GM12878 (cell line): ENCODE data around the gene TBC1D24. TPM values are rescaled to one million over a fixed set of nuclear protein-coding genes. Genes with fewer than 3 reads are reported as not detected.

Experiments used
- ATAC-seq: fragments of 200-7000 bp; cut with Tn5 transposase; 3 replicates; pipeline ENCODE4 v1.9.1; 2020; ENCODE audit warnings: mild to moderate bottlenecking, moderate library complexity
- BruUV-seq: library from RNA; stranded (reverse); fragments of 400-500 nt; replicated peaks from 2 replicates; lab custom pipeline; 2021; lab: Mats Ljungman, UMichigan
- CTCF ChIA-PET: fragments of 300-600 bp; sonication (Branson Sonifier 250); formaldehyde crosslinking; extraction: SDS; loops from one replicate; lab custom pipeline; 2021; ENCODE audit warnings: inconsistent platforms; lab: Yijun Ruan, JAX
- POLR2A ChIA-PET: fragments of 350-600 bp; formaldehyde crosslinking; extraction: SDS; loops from one replicate; lab custom pipeline; 2021; ENCODE audit warnings: inconsistent platforms; lab: Charles Lee
- RAD21 ChIA-PET: fragments of 300-600 bp; sonication (Branson Sonifier 250); formaldehyde crosslinking; loops from one replicate; lab custom pipeline; 2023; ENCODE audit warnings: antibody characterized with exemption; ENCODE audit not compliant: unreplicated experiment; lab: Charles Lee
- SMC1A ChIA-PET: fragments of 300-600 bp; sonication (Branson Sonifier 250); formaldehyde crosslinking; loops from one replicate; lab custom pipeline; 2023; ENCODE audit not compliant: unreplicated experiment, uncharacterized antibody; lab: Charles Lee
- DNase-seq: peaks from one replicate; pipeline ENCODE4 v3.0.0-alpha.2; 2011; ENCODE audit warnings: low read depth, low spot score
- FAIRE-seq: peaks from 3 replicates; lab custom pipeline; 2011; peaks lifted over from hg19 to GRCh38; lab: Jason Lieb, UNC
- H2AFZ ChIP-seq: 2 replicates; pipeline ENCODE4 v1.6.0; 2011; ENCODE audit warnings: low read depth, low read length, control low read depth; ENCODE audit not compliant: control insufficient read depth
- H3K27ac ChIP-seq: 2 replicates; pipeline ENCODE4 v1.5.1; 2011; ENCODE audit warnings: control low read depth; ENCODE audit not compliant: control insufficient read depth, insufficient read depth
- H3K27me3 ChIP-seq, 2 experiments: replicated peaks in 1 of 2; 2 replicates each; pipeline versions ENCODE4 v1.6.0 to v1.6.1; 2011; ENCODE audit warnings: low read length in 1 of 2; ENCODE audit not compliant: control insufficient read depth in 2 of 2, insufficient read depth in 2 of 2
- H3K36me3 ChIP-seq, 2 experiments: 2 replicates each; pipeline ENCODE4 v1.5.1; 2011; ENCODE audit warnings: low read length in 1 of 2; ENCODE audit not compliant: control insufficient read depth in 2 of 2, insufficient read depth in 2 of 2
- H3K4me1 ChIP-seq: 2 replicates; pipeline ENCODE4 v1.6.1; 2011; ENCODE audit warnings: mild to moderate bottlenecking, low read length, moderate library complexity, mixed read lengths; ENCODE audit not compliant: control insufficient read depth, insufficient read depth
- H3K4me2 ChIP-seq: 2 replicates; pipeline ENCODE4 v1.6.0; 2011; ENCODE audit warnings: control low read depth; ENCODE audit not compliant: control insufficient read depth, insufficient read depth
- H3K4me3 ChIP-seq: fragments of 200-600 bp; sonication (generic); 2 replicates; pipeline ENCODE4 v1.5.1; 2016
- H3K79me2 ChIP-seq: 2 replicates; pipeline ENCODE4 v1.6.0; 2011; ENCODE audit warnings: low read length; ENCODE audit not compliant: control insufficient read depth, insufficient read depth
- H3K9ac ChIP-seq: 2 replicates; pipeline ENCODE4 v1.8.0; 2011; ENCODE audit warnings: low read length, control low read depth, mixed read lengths; ENCODE audit not compliant: control insufficient read depth, insufficient read depth
- H3K9me3 ChIP-seq: replicated peaks from 3 replicates; pipeline ENCODE4 v1.5.1; 2011; ENCODE audit warnings: mild to moderate bottlenecking, low read length; ENCODE audit not compliant: control insufficient read depth, insufficient read depth
- H4K20me1 ChIP-seq: 2 replicates; pipeline ENCODE4 v1.6.0; 2011; ENCODE audit not compliant: control insufficient read depth, insufficient read depth
- FOXM1 ChIP-seq: IDR thresholded peaks from 2 replicates; pipeline ENCODE4 v1.6.1; 2012; ENCODE audit warnings: low read depth, mild to moderate bottlenecking, inconsistent platforms, low read length, moderate library complexity
- HDGF ChIP-seq: fragments of 450-650 bp; IDR thresholded peaks from 2 replicates; pipeline ENCODE4 v1.6.1; 2016; ENCODE audit warnings: antibody characterized with exemption
- HSF1 ChIP-seq: fragments of 150-350 bp; IDR thresholded peaks from 2 replicates; pipeline ENCODE4 v1.6.1; 2014; ENCODE audit warnings: mild to moderate bottlenecking, low read depth, low read length
- KAT2A ChIP-seq: conservative IDR thresholded peaks from 2 replicates; pipeline ENCODE4 v1.6.1; 2011; ENCODE audit warnings: low read depth, low read length; ENCODE audit not compliant: control insufficient read depth
- MEF2B ChIP-seq: fragments of 450-650 bp; IDR thresholded peaks from 2 replicates; pipeline ENCODE4 v1.6.1; 2018; ENCODE audit warnings: mild to moderate bottlenecking, moderate library complexity; ENCODE audit not compliant: partially characterized antibody, poor library complexity, severe bottlenecking
- MYB ChIP-seq: fragments of 150-350 bp; IDR thresholded peaks from 2 replicates; pipeline ENCODE4 v1.6.1; 2014; ENCODE audit warnings: mild to moderate bottlenecking, low read depth, low read length, borderline replicate concordance
- NFYB ChIP-seq: IDR thresholded peaks from 2 replicates; pipeline ENCODE4 v1.6.1; 2011; ENCODE audit warnings: low read depth, mild to moderate bottlenecking, low read length, improper control_type of control experiment, moderate library complexity; ENCODE audit not compliant: insufficient read depth
- NR2C2 ChIP-seq: IDR thresholded peaks from 2 replicates; pipeline ENCODE4 v1.6.1; 2011; ENCODE audit warnings: borderline replicate concordance, low read depth; ENCODE audit not compliant: control insufficient read depth, insufficient read length
- PAX5 ChIP-seq: IDR thresholded peaks from 2 replicates; pipeline ENCODE4 v1.6.1; 2011; ENCODE audit warnings: low read depth, low read length, borderline replicate concordance
- SIN3A ChIP-seq: IDR thresholded peaks from 2 replicates; pipeline ENCODE4 v1.6.1; 2012; ENCODE audit warnings: low read depth, low read length, improper control_type of control experiment
- ZBED1 ChIP-seq: IDR thresholded peaks from 2 replicates; pipeline ENCODE4 v1.6.1; 2016; ENCODE audit warnings: borderline replicate concordance
- ZSCAN29 ChIP-seq: fragments of 450-650 bp; IDR thresholded peaks from 2 replicates; pipeline ENCODE4 v1.6.1; 2017; ENCODE audit warnings: mild to moderate bottlenecking, moderate library complexity
- WGBS: methylation state at CpG from one replicate; pipeline ENCODE4 v1.1.6; 2016; ENCODE audit warnings: low lambda C conversion rate; ENCODE audit not compliant: insufficient replicate concordance, insufficient coverage; ENCODE audit errors: missing lambda C conversion rate; 5-methylcytosine and 5-hydroxymethylcytosine counted together
- in situ Hi-C: fragments of 300-500 bp; cut with MboI; formaldehyde crosslinking; loops from 9 replicates; pipeline ENCODE4 v1.14.3; 2018; ENCODE audit warnings: mixed read lengths
- intact Hi-C: fragments of 100-400 bp; cut with micrococcal nuclease; formaldehyde crosslinking; loops from one replicate; pipeline ENCODE4 v1.14.2; 2022; ENCODE audit not compliant: unreplicated experiment
- polyA plus RNA-seq, 11 experiments: library from polyadenylated mRNA; depleted of rRNA in 4 of 11; unstranded in 6 of 11; stranded (reverse) in 5 of 11; fragments of >200 nt; fragmentation: Nextera tagmentation in 4 of 11; fragmentation: Illumina TruSeq in 1 of 11; extraction: Ambion mirVana in 4 of 11; extraction: Trizol in 1 of 11; gene quantifications; 1 replicate in 1 of 11; 2 replicates in 10 of 11; pipeline versions ENCODE4 v1.2.1 to v1.2.3, GENCODE V29; 2011 to 2016; ENCODE audit warnings: inconsistent platforms in 2 of 11, missing spikeins in 2 of 11, low read depth in 1 of 11
- total RNA-seq, 4 experiments: library from RNA; depleted of rRNA in 3 of 4; stranded (reverse); fragments of >200 nt in 3 of 4; fragmentation: Illumina TruSeq in 1 of 4; extraction: Trizol in 1 of 4; gene quantifications; 2 replicates each; pipeline versions ENCODE4 v1.2.1 to v1.2.3, GENCODE V29; 2013 to 2021
- TF ChIP-seq, protein P1 (sequence below): fragments of 450-650 bp; IDR thresholded peaks from 2 replicates; pipeline ENCODE4 v1.6.1; 2018; ENCODE audit warnings: borderline replicate concordance, mild to moderate bottlenecking; ENCODE audit not compliant: partially characterized antibody
- TF ChIP-seq, protein P2 (sequence below): IDR thresholded peaks from 2 replicates; pipeline ENCODE4 v1.6.1; 2012; ENCODE audit warnings: improper control_type of control experiment, low read depth, low read length; ENCODE audit not compliant: insufficient replicate concordance

TBC1D24 gene
- total and polyA plus RNA-seq, 10 of the 15 experiments (the other 5 are each of a cell fraction or from before 2014, with no cell fraction given): 1.1 to 9.6 (median 4.5) TPM

DNA sequence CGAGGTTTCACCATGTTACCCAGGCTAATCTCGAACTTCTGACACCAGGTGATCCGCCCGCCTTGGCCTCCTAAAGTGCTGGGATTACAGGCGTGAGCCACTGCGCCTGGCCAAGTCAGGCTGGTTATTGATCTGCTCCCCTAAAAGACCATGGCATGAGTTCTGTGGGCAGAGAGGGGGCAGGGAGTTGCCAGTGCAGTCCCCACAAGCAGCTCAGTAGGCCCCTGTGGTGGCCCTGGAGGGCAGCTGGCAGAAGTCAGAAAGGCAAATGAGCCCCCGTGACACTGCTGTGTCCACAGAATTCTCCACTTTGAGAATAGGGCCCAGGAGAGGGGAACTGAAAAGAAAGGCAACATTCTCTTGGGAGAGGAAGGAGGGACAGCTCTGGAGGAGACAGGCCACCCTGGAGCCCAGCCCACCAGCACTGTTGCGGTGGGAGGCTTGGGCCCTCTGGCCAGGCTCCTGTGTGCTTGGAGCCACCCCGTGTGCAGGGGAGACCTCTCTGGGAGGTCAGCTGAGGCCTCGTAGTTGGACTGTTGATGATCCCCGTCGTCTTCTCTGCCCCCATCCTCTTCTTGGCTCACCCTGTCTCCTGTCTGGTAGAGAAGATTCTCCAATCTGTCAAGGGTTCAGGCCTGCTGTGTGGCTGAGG, 43.2 kb downstream of the TBC1D24 start:
- H2AFZ ChIP-seq: no peak overlapping the region
- POLR2A ChIA-PET: interaction anchor here (1.5 kb wide), 1 partner anchor 19 kb away, joined by 4 read pairs; the partner anchor contains the start of gene PDPK1
- ATAC-seq (no peak), FAIRE-seq (no peak), DNase-seq (no peak)
- H3K79me2 ChIP-seq: peaks cover 64% of the 10 kb centered on the region
- H3K4me1 ChIP-seq: peaks cover 19% of the 10 kb centered on the region
- H3K4me2 ChIP-seq: no peak overlapping the region
- TF ChIP-seq SIN3A (no peak), FOXM1 (no peak), MYB (no peak), PAX5 (no peak), NFYB (no peak), HSF1 (no peak), KAT2A (no peak), ZSCAN29 (no peak), MEF2B (no peak), NR2C2 (no peak), HDGF (no peak), ZBED1 (no peak)
- TF ChIP-seq, protein P1, sequence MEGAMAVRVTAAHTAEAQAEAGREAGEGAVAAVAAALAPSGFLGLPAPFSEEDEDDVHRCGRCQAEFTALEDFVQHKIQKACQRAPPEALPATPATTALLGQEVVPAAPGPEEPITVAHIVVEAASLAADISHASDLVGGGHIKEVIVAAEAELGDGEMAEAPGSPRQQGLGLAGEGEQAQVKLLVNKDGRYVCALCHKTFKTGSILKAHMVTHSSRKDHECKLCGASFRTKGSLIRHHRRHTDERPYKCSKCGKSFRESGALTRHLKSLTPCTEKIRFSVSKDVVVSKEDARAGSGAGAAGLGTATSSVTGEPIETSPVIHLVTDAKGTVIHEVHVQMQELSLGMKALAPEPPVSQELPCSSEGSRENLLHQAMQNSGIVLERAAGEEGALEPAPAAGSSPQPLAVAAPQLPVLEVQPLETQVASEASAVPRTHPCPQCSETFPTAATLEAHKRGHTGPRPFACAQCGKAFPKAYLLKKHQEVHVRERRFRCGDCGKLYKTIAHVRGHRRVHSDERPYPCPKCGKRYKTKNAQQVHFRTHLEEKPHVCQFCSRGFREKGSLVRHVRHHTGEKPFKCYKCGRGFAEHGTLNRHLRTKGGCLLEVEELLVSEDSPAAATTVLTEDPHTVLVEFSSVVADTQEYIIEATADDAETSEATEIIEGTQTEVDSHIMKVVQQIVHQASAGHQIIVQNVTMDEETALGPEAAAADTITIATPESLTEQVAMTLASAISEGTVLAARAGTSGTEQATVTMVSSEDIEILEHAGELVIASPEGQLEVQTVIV: no peak
- TF ChIP-seq, protein P2, sequence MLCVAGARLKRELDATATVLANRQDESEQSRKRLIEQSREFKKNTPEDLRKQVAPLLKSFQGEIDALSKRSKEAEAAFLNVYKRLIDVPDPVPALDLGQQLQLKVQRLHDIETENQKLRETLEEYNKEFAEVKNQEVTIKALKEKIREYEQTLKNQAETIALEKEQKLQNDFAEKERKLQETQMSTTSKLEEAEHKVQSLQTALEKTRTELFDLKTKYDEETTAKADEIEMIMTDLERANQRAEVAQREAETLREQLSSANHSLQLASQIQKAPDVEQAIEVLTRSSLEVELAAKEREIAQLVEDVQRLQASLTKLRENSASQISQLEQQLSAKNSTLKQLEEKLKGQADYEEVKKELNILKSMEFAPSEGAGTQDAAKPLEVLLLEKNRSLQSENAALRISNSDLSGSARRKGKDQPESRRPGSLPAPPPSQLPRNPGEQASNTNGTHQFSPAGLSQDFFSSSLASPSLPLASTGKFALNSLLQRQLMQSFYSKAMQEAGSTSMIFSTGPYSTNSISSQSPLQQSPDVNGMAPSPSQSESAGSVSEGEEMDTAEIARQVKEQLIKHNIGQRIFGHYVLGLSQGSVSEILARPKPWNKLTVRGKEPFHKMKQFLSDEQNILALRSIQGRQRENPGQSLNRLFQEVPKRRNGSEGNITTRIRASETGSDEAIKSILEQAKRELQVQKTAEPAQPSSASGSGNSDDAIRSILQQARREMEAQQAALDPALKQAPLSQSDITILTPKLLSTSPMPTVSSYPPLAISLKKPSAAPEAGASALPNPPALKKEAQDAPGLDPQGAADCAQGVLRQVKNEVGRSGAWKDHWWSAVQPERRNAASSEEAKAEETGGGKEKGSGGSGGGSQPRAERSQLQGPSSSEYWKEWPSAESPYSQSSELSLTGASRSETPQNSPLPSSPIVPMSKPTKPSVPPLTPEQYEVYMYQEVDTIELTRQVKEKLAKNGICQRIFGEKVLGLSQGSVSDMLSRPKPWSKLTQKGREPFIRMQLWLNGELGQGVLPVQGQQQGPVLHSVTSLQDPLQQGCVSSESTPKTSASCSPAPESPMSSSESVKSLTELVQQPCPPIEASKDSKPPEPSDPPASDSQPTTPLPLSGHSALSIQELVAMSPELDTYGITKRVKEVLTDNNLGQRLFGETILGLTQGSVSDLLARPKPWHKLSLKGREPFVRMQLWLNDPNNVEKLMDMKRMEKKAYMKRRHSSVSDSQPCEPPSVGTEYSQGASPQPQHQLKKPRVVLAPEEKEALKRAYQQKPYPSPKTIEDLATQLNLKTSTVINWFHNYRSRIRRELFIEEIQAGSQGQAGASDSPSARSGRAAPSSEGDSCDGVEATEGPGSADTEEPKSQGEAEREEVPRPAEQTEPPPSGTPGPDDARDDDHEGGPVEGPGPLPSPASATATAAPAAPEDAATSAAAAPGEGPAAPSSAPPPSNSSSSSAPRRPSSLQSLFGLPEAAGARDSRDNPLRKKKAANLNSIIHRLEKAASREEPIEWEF: no peak
- WGBS: 66% methylated on average over 12 of the region's 12 CpGs
- CTCF ChIA-PET: no interaction called here
- no peak overlapping the region for H3K27ac ChIP-seq
- no peaks in the 10 kb centered on the region for H3K27me3 ChIP-seq
- no TSS peak for BruUV-seq
- peaks cover 6 to 13% of the 10 kb centered on the region in 2 experiments; a peak in 3 of 4 replicates for H3K36me3 ChIP-seq
- H3K9me3 ChIP-seq: no peaks in the 10 kb centered on the region
- no peak overlapping the region for H3K9ac ChIP-seq
- RAD21 ChIA-PET: no interaction called here
- H4K20me1 ChIP-seq: peaks cover 9% of the 10 kb centered on the region
- intact Hi-C loops: no loop called here
- H3K4me3 ChIP-seq: no peak overlapping the region
- in situ Hi-C loops: no loop called here
- SMC1A ChIA-PET: no interaction called here
